AG20443 (cell line): ENCODE results near the gene CD63.

Experiments
- DNase-seq: peaks from one replicate; pipeline ENCODE4 v3.0.0; 2012; ENCODE audit warnings: low spot score, mixed read lengths

CD63 gene

GRCh38 chr12:55739025-55739378 is 10.2 kb upstream of the CD63 start:
- DNase-seq = no peak

DNA sequence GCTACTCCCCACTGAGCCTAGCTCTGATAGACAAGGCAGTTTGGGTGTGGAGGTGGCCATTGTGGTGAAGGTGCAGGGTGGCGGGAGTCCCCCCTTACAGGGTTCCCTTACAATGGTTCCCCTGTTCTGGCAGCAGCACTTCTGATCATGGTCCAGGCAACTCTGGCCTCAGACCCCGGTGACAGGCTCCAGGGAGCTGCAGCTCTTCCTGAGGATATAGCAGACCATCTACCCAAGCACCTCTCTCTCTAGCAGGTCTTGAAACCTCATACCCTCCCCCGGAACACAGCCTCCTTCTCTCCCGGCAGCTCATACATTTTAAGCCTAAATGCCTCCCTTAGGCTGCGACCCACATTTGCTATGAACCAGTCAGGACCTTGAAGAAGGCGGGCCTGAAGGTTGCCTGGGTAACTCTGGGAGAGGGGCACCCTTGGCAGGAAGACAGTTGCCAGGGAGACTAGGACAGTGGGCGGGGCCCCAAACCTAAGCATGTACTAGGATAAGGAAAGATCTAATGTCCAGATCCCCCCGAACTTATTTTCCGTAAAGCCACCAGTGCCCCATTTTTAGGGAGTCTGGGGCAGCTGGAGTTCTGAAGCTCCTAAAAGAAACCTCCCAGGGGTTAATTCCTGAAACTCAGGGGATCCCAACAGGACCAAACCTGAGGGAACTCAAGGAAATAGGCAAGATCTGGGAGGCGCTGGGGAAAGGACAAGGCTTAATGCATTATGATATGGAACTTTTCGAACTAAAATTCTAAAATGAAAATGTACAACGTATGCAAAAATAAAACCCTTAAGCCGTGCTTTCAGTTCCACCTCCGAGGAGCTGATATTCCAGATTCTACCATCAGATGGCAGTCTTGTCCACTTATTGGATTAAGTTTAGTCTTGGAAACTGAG is 9.6 kb upstream of the CD63 start:
- peak; percentile 78 for DNase-seq

DNA sequence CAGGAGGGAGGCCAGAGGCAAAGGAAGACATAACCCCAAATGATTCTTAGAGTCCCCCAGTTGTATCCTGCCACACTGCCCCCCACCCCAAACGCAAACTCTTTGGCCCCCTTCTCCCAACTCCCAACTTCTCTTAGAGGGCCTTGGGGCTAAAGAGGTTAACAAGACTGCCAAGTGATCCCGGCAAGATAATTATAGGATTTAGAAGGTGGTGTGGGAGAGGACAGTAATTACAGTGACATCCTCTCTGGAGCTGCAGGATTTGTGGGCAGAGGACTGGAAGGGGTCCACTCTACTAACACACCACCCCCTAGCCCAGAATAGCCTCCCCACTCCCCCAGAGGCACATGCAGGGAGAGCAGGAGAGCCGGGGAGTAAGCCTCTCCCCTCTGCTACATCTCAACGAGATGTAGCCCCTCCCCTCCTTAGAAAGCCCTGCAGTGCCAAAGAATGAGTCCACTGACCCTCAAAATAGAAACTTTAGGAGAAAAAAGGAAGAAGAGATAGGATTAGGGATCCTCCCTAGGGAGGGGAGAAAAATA is 8.8 kb upstream of the CD63 start:
- DNase-seq = no peak

- peak; percentile 72 for DNase-seq
Measured at GRCh38 chr12:55736780-55737580, 8.2 kb upstream of the CD63 start.

DNA sequence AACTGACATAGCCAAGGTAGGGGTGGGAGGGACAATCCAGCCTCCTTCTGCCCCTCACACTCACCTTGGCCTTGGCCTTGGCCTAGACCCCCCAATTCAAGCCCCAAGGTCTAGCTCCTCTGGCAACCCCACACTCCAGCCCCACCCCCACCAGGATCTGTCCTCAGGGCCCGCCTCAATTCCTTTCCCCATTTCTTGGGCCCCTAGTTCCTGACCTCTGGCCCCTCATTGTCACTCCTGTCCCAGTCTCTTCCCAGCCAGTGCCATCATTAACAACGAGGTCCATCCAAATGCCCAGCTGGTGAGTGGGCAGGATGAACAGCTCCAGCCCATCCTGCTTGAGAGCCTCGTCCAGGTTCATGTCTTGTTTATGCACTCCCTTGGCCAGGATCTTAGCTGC is 7.3 kb upstream of the CD63 start:
- no peak for DNase-seq

DNA sequence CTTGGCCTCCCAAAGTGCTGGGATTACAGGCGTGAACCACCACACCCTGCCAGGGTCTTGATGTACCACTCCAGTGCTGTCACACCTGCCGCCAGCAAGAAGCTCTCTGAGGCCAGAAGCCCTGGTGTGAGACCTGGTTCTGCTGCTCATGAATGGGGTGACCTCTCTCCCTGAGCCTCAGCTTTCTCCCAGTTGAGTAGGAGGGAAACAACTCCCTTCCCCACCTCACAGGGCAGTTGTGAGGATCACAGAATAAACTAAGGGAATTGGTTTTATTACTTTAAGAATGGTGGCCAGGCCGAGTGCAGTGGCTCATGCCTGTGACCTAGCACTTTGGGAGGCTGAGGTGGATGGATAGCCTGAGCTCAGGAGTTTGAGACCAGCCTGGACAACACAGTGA is 5.8 kb upstream of the CD63 start:
- DNase-seq = no peak

- no peak for DNase-seq
Measured at GRCh38 chr12:55733858-55734257, 5.0 kb upstream of the CD63 start.

DNA sequence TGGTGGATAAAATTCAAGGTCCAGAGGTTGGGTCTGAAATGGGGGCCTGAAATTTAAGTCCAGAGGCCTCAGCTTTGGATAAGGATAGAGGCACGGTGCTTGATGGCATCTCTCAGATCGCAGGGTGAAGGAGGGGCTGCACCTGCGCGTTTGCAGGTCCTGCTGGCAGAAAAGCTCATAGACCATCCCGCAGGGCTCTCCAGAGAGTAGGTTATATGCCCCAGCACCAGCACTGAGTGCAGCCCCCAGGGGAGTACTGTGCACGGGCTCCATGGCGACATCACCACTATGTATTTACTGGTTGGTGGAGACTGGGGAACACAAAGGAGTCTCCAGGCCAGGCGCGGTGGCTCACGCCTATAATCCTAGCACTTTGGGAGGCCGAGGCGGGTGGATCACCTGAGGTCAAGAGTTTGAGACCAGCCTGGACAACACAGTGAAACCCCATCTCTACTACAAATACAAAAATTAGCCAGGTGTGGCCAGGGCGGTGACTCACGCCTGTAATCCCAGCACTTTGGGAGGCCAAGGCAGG is 4.3 kb upstream of the CD63 start:
- no peak for DNase-seq

DNA sequence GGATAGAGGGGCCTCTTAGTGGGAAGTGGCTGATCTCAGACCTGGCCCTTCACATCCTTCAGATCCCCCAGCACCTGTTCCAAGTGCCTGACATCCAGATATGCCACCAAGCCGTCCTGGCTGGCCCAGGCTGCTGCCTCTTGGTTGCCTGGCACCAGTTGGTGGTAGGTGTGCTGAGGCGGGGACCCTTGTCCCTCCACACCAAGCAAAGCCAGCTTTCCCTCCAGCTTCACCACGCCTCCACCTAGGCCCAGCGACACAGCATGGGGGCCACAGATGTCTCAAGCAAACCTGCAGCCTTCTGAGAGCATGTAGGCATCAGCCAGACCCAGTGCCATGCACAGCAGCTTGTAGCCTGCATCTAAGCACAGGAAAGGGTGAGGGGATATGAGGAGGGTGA is 3.5 kb upstream of the CD63 start:
- DNase-seq = no peak

GRCh38 chr12:55729819-55730818 is 1.3 kb upstream of the CD63 start:
- DNase-seq = peak; percentile 55

- DNase-seq = peak; percentile 66
Measured at GRCh38 chr12:55728186-55728938, 447 bp downstream of the CD63 start.

DNA sequence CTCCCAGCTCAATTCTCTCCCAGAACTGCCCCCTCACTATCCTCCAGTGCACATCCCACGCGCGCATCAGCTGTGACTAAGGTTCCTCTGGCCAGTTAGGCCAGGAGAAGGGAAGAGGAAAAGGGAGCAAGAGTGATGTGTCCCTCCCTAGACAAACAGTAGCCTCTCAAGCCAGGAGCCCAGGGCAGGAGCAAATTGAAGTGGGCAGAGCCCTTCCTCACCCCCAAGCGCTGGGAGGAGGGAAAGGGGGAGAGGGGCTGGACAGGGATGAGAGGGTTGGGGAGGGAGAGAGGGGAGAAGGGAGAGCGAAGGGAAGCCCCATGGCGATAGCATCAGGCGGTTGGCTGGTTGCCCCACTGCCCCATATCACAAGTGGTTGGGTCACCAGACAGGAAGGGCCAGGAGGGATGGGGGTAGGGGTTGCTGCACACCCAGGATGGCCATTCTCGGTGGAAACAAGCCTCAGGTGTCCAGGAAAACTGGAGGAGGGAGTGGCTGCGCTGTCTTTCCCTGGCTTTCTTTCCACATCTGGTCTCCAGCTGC is 1.1 kb downstream of the CD63 start:
- no peak for DNase-seq

DNA sequence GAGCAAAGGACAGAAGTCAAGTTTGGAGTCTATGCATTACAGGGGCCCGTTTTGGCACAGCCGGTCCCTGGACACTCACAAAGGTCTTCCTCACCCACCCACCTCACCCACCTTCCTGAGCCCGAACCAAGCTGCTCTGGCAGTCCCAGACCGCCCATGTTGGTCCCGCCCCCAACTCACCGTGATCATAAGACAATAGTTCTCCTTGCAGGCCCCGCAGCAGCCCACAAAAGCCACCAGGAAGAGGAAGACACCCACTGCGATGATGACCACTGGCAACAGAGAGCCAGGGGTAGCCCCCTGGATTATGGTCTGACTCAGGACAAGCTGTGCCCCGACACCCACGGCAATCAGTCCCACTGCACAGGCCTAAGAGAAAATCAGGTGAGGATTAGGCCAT is 1.8 kb downstream of the CD63 start:
- DNase-seq = no peak

- DNase-seq = no peak
Measured at GRCh38 chr12:55725556-55725955, 3.3 kb downstream of the CD63 start.

- DNase-seq = no peak
Measured at GRCh38 chr12:55724940-55725309, 3.9 kb downstream of the CD63 start.

DNA sequence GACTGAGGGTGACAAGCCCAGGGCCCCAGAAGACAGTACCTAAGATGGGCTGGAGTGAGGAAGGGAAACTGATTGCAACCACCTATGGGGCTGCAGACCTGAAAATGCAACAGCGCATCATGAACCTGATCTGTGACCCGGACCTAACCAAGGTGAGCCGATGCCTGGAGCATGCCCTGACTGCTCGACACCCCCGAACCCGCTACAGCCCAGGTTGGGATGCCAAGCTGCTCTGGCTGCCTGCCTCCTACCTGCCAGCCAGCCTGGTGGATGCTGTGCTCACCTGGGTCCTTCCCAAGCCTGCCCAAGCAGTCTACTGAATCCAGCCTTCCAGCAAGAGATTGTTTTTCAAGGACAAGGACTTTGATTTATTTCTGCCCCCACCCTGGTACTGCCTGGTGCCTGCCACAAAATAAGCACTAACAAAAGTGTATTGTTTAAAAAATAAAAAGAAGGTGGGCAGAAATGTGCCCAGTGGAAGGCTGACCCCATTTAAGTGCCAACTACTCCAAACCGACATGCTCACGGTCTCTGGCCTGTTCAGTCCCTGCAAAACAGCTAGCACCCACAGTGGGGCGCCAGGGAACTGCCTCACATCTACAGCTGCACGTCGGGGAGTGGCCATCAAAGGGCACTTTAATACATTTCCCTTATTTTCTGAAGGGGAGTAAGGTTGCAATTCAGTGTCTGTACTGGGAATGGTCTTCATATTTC is 4.4 kb downstream of the CD63 start:
- no peak for DNase-seq

DNA sequence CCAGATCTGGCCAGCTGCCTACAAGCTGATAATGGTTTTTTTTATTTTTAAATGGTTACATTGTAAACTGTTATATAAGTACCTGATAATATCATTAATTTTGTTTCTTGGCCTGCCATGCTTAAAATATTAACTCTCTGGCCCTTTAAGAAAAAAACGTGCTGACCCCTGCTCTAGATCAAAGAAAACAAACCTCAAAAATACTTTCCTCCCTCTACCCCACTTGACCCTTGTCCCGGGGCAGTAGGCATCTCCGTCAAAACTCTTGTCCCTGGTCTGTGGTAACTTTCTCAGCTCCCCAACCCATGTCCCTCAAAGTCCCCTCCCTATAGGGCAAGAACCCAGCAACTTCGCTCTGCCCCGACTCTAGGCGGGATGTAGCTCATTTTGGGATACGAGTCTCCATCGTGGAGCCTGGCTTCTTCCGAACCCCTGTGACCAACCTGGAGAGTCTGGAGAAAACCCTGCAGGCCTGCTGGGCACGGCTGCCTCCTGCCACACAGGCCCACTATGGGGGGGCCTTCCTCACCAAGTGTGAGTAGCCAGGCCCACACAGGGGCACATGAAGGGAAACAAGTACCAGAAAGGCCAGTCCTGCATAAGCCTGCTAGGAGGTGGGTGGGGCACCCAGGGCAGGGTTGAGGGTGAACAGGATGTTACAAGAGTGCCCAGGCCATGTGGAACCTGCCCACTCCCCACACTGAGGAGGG is 5.1 kb downstream of the CD63 start:
- DNase-seq = no peak

GRCh38 chr12:55722948-55723347 is 5.9 kb downstream of the CD63 start:
- DNase-seq = no peak

- no peak for DNase-seq
Measured at GRCh38 chr12:55721601-55722213, 7.1 kb downstream of the CD63 start.
